SIG-M5 treated with dmso at 0.1 percent for 504 hours (cell line): ENCODE results near the gene ARMC8.

Experiments
- DNase-seq: peaks from one replicate; lab custom pipeline; 2025; ENCODE audit not compliant: unreplicated experiment; lab: John Stamatoyannopoulos, UW

ARMC8 gene

GRCh38 chr3:138297876-138298275 lies 110.8 kb downstream of the ARMC8 start:
- no peak for DNase-seq

GRCh38 chr3:138300647-138301046 lies 113.5 kb downstream of the ARMC8 start:
- DNase-seq, result no peak

DNA sequence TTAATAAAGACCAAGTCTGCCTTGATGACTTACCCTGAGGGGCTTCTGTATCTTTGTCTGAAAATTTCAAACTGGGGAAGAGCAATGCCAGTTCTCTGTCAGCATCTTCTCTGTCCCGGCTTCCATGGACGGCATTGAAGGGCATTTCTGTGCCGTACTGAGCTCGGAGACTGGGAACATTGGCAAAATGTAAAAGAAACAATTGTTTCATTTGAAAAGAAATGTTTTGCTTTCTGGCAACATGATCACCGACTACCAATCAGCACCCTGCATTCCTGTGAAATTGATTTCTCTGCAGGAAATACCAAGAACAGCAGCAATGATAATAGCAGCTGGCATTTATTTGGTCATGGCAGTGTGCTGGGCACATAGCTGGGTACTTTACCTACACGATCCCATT lies 116.4 kb downstream of the ARMC8 start:
- DNase-seq, result no peak

GRCh38 chr3:138307899-138308298 lies 120.8 kb downstream of the ARMC8 start:
- no peak for DNase-seq

DNA sequence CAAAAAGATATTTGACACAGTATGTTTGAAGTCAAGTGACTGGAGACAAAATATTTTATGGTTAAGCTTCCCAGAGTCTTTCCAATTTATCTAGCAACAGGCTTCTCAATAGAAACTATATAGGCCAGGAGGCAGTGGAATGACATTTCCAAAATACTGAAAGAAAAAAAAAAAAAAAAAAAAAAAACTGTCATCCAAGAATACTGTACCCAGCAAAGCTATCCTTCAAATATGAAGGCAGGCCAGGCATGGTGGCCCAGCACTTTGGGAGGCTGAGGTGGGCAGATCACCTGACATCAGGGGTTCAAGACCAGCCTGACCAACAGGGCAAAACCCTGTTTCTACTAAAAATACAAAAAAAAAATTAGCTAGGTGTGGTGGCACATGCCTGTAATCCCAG lies 121.7 kb downstream of the ARMC8 start:
- no peak for DNase-seq

DNA sequence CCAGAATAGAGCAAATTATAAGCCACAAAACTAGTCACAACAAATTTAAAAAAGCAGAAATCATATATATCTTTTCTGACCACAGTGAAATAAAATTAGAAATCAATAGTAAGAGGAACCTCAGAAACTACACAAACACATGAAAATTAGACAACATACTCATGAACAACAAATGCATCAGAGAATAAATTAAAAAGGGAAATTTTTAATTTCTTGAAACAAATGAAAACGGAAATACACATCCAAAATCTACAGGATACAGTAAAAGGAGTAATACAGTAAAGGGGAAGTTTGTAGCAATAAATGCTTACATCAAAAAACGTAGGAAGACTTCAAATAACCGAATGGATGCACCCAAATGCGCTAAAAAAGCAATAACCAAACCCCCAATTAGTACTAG lies 123.4 kb downstream of the ARMC8 start:
- no peak for DNase-seq

- DNase-seq, result no peak
Observed at GRCh38 chr3:138314751-138315150, 127.7 kb downstream of the ARMC8 start.

GRCh38 chr3:138317687-138318086 lies 130.6 kb downstream of the ARMC8 start:
- no peak for DNase-seq

- DNase-seq, result no peak
Observed at GRCh38 chr3:138323971-138324370, 136.9 kb downstream of the ARMC8 start.

DNA sequence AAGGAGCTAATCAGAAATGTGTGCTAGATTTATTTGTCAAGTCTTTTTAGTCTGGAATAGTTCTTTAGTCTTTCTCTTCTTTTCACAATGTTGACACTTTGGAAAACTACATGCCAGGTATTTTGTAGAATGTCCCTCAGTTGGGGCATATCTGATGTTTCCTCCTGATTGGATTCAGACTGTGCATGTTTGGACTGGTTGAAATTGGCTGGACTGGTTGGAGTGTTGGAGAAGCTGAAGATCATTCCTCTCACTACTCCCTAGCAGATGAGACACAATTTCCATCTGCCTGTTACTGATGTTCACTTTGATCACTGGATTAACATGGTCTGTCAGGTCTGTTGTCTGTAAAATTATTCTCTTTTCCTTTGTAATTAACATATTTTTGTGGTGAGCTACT lies 138.9 kb downstream of the ARMC8 start:
- DNase-seq, result no peak

DNA sequence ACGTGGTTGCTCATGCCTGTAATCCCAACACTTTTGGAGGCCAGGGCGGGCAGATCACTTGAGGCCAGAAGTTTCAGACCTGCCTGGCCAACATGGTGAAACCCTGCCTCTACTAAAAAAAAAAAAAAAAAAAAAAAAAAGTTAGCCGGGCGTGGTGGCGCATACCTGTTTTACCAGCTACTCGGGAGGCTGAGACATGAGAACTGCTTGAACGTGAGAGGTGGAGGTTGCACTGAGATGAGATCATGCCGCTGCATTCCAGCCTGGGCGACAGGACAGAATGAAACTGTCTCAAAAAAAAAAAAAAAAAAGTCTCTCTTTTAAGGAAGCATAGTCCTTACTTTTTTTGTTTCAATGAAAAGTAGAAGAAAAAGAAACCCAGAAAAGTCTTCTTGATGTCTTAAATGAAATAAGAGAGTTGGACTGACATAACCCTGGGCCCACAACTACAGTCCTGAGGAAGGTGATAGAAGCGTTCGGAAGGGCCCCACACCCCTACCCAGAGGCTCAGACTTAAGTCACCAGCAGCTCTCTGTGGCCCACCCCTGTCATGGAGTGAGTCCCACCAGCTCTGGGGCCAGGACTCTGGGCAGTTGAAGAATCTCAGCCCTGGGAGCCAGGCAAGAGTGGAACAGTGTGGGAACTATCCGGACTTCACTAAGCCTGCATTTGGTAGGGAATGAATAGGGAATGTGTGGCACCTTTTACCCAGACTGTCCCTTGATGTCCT lies 139.9 kb downstream of the ARMC8 start:
- DNase-seq, result no peak

- DNase-seq, result no peak
Observed at GRCh38 chr3:138327831-138328230, 140.7 kb downstream of the ARMC8 start.

- DNase-seq, result peak; percentile 83
Observed at GRCh38 chr3:138328341-138328740, 141.2 kb downstream of the ARMC8 start.

GRCh38 chr3:138329127-138329983 lies 142.3 kb downstream of the ARMC8 start, which contains the start of gene NME9:
Gene NME9 (minus strand): TSS chr3:138329851. CDS start chr3:138329335, 516 bp downstream.
- peak; percentile 80 for DNase-seq

DNA sequence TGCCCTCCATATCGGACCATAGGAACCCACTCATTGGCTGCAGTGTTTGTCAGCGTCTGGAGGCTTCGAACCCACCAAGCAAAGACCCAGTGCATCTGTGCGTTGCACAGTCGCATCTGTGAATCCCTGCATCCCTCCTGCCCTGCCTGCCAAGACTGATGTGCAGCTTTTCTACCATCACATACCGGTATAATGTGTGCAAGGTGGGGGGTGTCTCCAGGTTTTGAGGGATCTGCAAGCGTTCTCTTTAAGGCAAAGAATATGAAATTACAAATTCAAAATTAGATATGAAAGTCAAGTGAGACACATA lies 142.8 kb downstream of the ARMC8 start:
- no peak for DNase-seq

- DNase-seq, result peak; percentile 12
Observed at GRCh38 chr3:138331143-138331894, 144.2 kb downstream of the ARMC8 start.

DNA sequence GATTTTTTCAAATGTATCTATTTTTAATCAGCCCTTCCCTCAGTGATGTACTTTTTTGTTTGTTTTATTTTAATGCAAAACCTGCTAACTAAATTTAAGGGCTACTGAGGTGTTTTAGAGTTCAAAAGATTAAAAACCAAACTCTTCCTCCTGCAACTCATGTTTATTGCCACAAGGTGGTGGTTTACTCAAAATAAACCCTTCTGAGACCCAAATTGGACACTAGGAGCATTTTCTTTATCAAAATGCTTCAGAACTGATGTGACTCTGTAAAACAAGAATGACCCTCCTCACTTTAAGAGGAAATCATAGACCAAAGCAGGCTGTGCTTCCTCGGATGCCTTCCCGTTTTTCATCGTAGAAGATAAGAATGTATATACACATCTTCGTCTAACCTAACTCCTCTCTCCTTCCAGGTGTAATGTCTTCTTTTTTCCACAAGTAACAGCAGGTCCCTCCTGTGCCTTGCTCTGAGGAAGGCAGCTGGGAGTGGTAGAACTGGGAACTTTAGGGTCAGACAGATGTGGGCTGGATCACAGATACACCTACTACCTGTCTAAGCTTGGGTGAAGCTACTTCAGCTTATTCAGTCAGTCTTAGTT lies 145.5 kb downstream of the ARMC8 start:
- DNase-seq, result peak; percentile 68

GRCh38 chr3:138334608-138335007 lies 147.5 kb downstream of the ARMC8 start:
- DNase-seq, result no peak

- no peak for DNase-seq
Observed at GRCh38 chr3:138336454-138336999, 149.4 kb downstream of the ARMC8 start.

GRCh38 chr3:138338244-138338643 lies 151.1 kb downstream of the ARMC8 start:
- DNase-seq, result no peak

DNA sequence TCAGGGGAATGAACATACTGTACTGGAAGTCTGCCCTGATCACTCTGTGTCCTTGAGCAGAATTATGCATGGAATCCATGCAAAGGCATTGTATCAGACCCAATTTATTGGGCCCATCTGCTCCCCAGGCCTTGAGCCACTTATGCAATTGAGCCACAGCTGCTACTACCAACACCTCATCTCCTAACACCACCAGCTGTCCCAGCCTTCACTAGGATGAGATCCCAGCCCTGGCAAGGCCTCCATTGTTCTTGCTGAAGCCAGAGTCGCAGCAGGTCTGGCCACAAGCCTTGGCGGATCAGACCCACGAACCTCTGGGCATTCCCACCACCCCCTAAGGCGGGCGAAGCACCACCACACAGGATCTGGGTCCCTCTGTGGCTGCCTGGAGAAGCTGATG lies 151.7 kb downstream of the ARMC8 start:
- DNase-seq, result no peak
